NB4 (cell line): ENCODE results near the gene GALNT17.

Experiments
- DNase-seq: peaks from one replicate; pipeline ENCODE4 v3.0.0; 2010; ENCODE audit warnings: low read depth
- H3K4me3 ChIP-seq: one replicate; pipeline ENCODE4 v1.5.1; 2011; ENCODE audit warnings: mild to moderate bottlenecking, low read depth, low read length, moderate library complexity
- MYC ChIP-seq: IDR thresholded peaks from 2 replicates; pipeline ENCODE4 v1.6.1; 2011; ENCODE audit warnings: low read depth, low read length
- POLR2A ChIP-seq: IDR thresholded peaks from 2 replicates; pipeline ENCODE4 v1.6.1; 2011; ENCODE audit warnings: mild to moderate bottlenecking; ENCODE audit not compliant: insufficient read length; ENCODE audit errors: extremely low read depth
- TF ChIP-seq, protein P1 (sequence below): IDR thresholded peaks from one replicate; pipeline ENCODE4 v1.5.1; 2012; ENCODE audit warnings: low read depth, low read length
- TF ChIP-seq, protein P2 (sequence below): IDR thresholded peaks from 2 replicates; pipeline ENCODE4 v1.6.1; 2011; ENCODE audit warnings: low read depth, low read length

GALNT17 gene

DNA sequence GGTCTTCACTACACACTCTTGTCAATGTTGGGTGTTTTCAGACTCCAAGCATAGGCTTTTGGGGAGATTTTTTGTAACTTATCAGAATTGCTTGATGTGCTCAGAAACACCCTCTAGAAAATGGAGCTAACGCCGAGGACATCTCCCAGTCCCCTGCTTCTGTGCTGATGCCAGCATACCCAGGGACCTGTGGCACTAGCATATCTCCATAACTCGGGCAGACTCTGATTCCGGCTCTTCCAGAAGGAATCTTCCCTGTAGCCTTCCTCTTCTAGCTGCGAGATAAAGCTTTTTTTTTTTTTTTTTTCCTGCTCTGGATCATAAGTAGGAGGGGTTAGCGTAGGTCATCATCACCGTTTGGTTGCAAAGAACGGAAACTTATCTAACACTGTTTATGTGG is 434.4 kb downstream of the GALNT17 start:
- no peak for DNase-seq
- H3K4me3 ChIP-seq, result no peak overlapping the region
- TF ChIP-seq, protein P1, sequence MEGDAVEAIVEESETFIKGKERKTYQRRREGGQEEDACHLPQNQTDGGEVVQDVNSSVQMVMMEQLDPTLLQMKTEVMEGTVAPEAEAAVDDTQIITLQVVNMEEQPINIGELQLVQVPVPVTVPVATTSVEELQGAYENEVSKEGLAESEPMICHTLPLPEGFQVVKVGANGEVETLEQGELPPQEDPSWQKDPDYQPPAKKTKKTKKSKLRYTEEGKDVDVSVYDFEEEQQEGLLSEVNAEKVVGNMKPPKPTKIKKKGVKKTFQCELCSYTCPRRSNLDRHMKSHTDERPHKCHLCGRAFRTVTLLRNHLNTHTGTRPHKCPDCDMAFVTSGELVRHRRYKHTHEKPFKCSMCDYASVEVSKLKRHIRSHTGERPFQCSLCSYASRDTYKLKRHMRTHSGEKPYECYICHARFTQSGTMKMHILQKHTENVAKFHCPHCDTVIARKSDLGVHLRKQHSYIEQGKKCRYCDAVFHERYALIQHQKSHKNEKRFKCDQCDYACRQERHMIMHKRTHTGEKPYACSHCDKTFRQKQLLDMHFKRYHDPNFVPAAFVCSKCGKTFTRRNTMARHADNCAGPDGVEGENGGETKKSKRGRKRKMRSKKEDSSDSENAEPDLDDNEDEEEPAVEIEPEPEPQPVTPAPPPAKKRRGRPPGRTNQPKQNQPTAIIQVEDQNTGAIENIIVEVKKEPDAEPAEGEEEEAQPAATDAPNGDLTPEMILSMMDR, result no peak
- TF ChIP-seq MYC (no peak), POLR2A (no peak)
- TF ChIP-seq, protein P2, sequence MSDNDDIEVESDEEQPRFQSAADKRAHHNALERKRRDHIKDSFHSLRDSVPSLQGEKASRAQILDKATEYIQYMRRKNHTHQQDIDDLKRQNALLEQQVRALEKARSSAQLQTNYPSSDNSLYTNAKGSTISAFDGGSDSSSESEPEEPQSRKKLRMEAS, result no peak

DNA sequence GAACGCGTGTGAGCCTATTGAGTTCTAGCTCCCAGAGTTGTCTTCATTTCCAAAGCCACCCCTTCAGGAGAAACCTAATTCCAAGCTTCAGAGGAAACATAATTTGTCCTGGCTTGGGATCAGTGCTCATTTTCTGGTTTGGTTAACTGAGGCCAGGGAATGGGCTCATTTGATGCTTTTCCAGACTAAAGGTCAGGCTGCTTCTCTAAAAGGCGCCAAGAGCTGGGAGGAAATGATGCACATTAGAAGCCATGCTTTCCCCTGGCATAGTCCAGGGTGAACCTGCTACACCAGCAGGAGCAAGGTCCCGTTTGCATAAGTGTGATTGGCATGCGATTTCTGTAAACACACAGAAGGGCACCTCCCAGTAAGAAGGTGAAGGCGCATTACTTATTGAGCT is 435.0 kb downstream of the GALNT17 start:
- TF ChIP-seq, protein P1, result no peak
- TF ChIP-seq MYC (no peak), POLR2A (no peak)
- TF ChIP-seq, protein P2, result no peak
- no peak overlapping the region for H3K4me3 ChIP-seq
- no peak for DNase-seq

DNA sequence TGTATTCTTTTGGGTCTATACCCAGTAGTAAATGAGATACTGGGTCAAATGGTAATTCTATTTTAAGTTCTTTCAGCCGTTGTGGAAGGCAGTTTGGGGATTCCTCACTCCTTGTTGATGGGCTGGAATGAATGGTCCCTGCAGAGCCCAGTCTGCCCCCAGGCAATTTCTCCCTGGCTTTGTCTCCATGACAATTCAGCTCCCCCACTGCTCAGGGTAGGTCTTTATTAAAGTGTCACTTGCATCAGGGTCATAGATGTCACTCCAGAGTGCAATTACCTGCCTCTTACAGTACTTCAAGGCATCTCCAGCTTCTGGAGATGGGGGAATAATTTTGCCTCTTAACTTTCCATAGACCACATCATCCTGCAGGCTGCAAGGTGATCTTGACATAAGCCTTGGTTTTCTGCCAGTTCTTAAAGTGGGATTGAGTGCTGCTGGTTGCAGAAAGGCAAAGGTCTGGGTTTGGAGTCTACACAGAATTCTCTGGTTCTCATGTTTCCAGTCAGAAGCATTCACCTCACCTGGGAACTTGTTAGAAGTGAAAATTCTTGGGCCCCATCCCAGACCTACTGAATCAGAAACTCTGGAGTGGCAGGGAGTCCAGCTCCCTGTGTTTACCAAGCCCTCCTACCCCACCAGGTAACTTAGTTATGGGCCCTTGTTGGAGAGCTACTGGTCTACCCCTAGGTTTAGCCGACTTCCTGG is 442.4 kb downstream of the GALNT17 start:
- H3K4me3 ChIP-seq, result no peak overlapping the region
- no peak for TF ChIP-seq POLR2A
- TF ChIP-seq, protein P1, result no peak
- no peak for TF ChIP-seq MYC
- TF ChIP-seq, protein P2, result no peak
- no peak for DNase-seq

DNA sequence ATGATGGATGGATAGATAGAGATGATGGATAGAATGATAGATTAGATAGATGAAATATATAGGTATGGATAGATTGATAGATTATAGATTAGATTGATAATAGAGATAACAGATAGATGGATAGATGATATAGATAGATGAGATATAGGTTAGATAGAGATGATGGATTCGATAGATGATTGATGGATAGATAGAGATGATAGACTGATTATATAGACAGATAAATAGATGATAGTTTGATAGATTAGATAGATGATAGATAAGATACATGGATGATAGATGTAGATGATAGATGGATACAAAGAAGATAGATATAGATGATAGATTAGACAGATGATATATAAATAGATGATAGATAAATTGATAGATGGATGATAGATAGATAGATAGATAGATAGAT is 448.1 kb downstream of the GALNT17 start:
- TF ChIP-seq, protein P2, result no peak
- no peak for TF ChIP-seq MYC
- TF ChIP-seq, protein P1, result no peak
- no peak for TF ChIP-seq POLR2A
- H3K4me3 ChIP-seq, result no peak overlapping the region
- no peak for DNase-seq

DNA sequence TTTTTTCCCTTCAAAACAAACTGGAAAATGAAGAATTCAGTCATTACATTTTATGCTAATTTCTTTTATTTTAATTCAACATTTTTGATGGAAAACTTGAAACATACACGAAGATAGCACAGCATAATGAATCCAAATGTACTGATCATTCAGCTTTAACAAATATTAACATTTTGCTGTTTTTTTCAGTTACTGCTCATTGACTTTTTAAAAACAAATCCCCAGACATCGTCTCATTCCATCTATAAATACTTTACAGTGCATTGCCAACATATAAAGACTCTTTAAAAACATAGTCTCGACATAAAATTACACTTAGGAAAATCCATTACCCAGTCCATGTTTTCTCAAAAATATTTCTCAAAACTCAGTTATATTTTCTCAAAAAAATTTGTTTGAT is 452.3 kb downstream of the GALNT17 start:
- no peak for DNase-seq
- TF ChIP-seq POLR2A (no peak), MYC (no peak)
- TF ChIP-seq, protein P1, result no peak
- TF ChIP-seq, protein P2, result no peak
- H3K4me3 ChIP-seq, result no peak overlapping the region
